Astrocyte (in vitro differentiated cells and primary cell): ENCODE data around the gene NSRP1.

Experiments
- CTCF ChIP-seq: IDR thresholded peaks from 2 replicates; pipeline ENCODE4 v1.5.1; 2011; ENCODE audit warnings: low read depth, mild to moderate bottlenecking, inconsistent platforms, low read length, moderate library complexity; ENCODE audit not compliant: insufficient read depth
- EZH2 ChIP-seq: IDR thresholded peaks from 2 replicates; pipeline ENCODE4 v1.6.1; 2012; ENCODE audit warnings: mild to moderate bottlenecking, low read length, inconsistent platforms; ENCODE audit not compliant: insufficient read depth

GRCh38 chr17:30134551-30134950 is 17.9 kb downstream of the NSRP1 start:
- TF ChIP-seq CTCF (no peak), EZH2 (no peak)
